ENCODE results near the gene RPS6KA6. TPM values are rescaled to one million over a fixed set of nuclear protein-coding genes. Genes with fewer than 3 reads are reported as not detected.

The RPS6KA6 gene
- total and polyA plus RNA-seq, 12 donors: 0.91 to 6.3 (median 4.3) TPM

- Histone ChIP-seq H3K4me1 (replicated peaks in 1 of 2) (no peaks in the 10 kb centered on the region), H3K27ac (no peak overlapping the region), H3K36me3 (replicated peaks in 1 of 2) (no peaks in the 10 kb centered on the region), H3K9me3 (replicated peaks in 1 of 3) (no peaks in the 10 kb centered on the region), H3K4me3 (no peak overlapping the region), H3K27me3 (peaks cover 2% of the 10 kb centered on the region)
- 58 to 67% methylated on average over 2 of the region's 2 CpGs; no CpG with 5 or more reads in 2 of the 4 donors for WGBS, 4 donors
- intact Hi-C loops (cut with DNase I): no loop called here
- TF ChIP-seq CTCF (IDR thresholded peaks at IDR 0.05): no peak
- DNase-seq: no peak
Observed at GRCh38 chrX:84047339-84047738, 140.7 kb downstream of the RPS6KA6 start.

- no peak overlapping the region for H3K4me3 ChIP-seq
- TF ChIP-seq CTCF (IDR thresholded peaks at IDR 0.05): peak; percentile 42 to 74 (median 56)
- no peak for TF ChIP-seq POLR2A (IDR thresholded peaks at IDR 0.05)
- H3K4me1 ChIP-seq (replicated peaks in 1 of 2): no peaks in the 10 kb centered on the region
- intact Hi-C loops (cut with DNase I): no loop called here
- no peaks in the 10 kb centered on the region for H3K36me3 ChIP-seq (replicated peaks in 1 of 2)
- 0 to 31% (median 29%) methylated on average over 4 to 7 of the region's 7 CpGs for WGBS, 4 donors
- no peaks in the 10 kb centered on the region for H3K9me3 ChIP-seq (replicated peaks in 1 of 3)
- no peak overlapping the region for H3K27ac ChIP-seq
- H3K27me3 ChIP-seq: no peaks in the 10 kb centered on the region
- peak in 3 of 7 donors; percentile 10 to 21 (median 16) for DNase-seq
Observed at GRCh38 chrX:84046403-84046984, 141.5 kb downstream of the RPS6KA6 start.

- no peak for DNase-seq
- WGBS, 4 donors: 55 to 75% (median 60%) methylated on average over 2 to 4 of the region's 4 CpGs; no CpG with 5 or more reads in 1 of the 4 donors
Observed at GRCh38 chrX:84044051-84044450, 143.9 kb downstream of the RPS6KA6 start.

More at GRCh38 chrX:84044051-84044450, 143.9 kb downstream of the RPS6KA6 start:
- TF ChIP-seq CTCF (IDR thresholded peaks at IDR 0.05) (no peak), POLR2A (IDR thresholded peaks at IDR 0.05) (no peak)
- intact Hi-C loops (cut with DNase I): no loop called here
- Histone ChIP-seq H3K9me3 (replicated peaks in 1 of 3) (no peaks in the 10 kb centered on the region), H3K4me3 (no peak overlapping the region), H3K27ac (no peak overlapping the region), H3K4me1 (replicated peaks in 1 of 2) (no peaks in the 10 kb centered on the region), H3K27me3 (no peaks in the 10 kb centered on the region), H3K36me3 (replicated peaks in 1 of 2) (no peaks in the 10 kb centered on the region)

Small RNA genes within 50 kb of the gene (microRNA-seq; reads per million reads assigned to microRNA genes)
- gene MIR548I4: 0 reads per million in 3 donors

Small RNA genes within 50 kb of the gene (small RNA-seq; reads per million reads assigned to genes)
- gene MIR548I4: 0 reads per million in 2 donors
